ENCODE measurements around the gene IPPK. TPM values are rescaled to one million over a fixed set of nuclear protein-coding genes. Genes with fewer than 3 reads are reported as not detected.

IPPK gene
- total RNA-seq, 5 donors from 2014 or later (not counting 1 experiment from before 2014, with no cell fraction given): 7.5 to 9.6 (median 8.3) TPM

- ATAC-seq (replicated peaks in 1 of 4) (no peak), DNase-seq (no peak)
- Mint-ChIP-seq H3K36me3 (peaks cover 54% of the 10 kb centered on the region), H3K9me3 (no peaks in the 10 kb centered on the region), H3K4me3 (no peak overlapping the region), H3K27ac (no peak overlapping the region), H3K4me1 (no peaks in the 10 kb centered on the region), H3K27me3 (no peaks in the 10 kb centered on the region)
- 96% methylated on average over 23 of the region's 26 CpGs for WGBS (ENCODE audit: insufficient coverage)
- Histone ChIP-seq H3K4me1 (ENCODE audit: control insufficient read depth in 1 of 2, extremely low read depth in 1 of 2, insufficient read depth in 2 of 2, low read length in 2 of 2) (peaks cover 0 to 2% of the 10 kb centered on the region in 2 experiments), H3K9me3 (no peaks in the 10 kb centered on the region), H3K27ac (ENCODE audit: low read length) (no peak overlapping the region), H3K36me3 (ENCODE audit: control insufficient read depth in 2 of 2, extremely low read depth in 1 of 2, insufficient read depth in 1 of 2, low read length in 1 of 2) (peaks cover 24 to 79% of the 10 kb centered on the region in 2 donors), H3K4me3 (ENCODE audit: control insufficient read depth in 1 of 2, extremely low read depth in 1 of 2, low read length in 1 of 2) (no peak overlapping the region), H3K27me3 (replicated peaks in 1 of 2; ENCODE audit: control insufficient read depth in 2 of 2, extremely low read depth in 1 of 2, insufficient read depth in 2 of 2, low read length in 1 of 2) (no peaks in the 10 kb centered on the region)
- CTCF ChIA-PET: no interaction called here
- POLR2A ChIA-PET: no interaction called here
Observed at GRCh38 chr9:92637886-92638620, 31.9 kb downstream of the IPPK start.

GRCh38 chr9:92637326-92637725, 32.6 kb downstream of the IPPK start:
- Mint-ChIP-seq H3K27ac (no peak overlapping the region), H3K4me1 (no peaks in the 10 kb centered on the region), H3K9me3 (no peaks in the 10 kb centered on the region), H3K27me3 (no peaks in the 10 kb centered on the region), H3K36me3 (peaks cover 51% of the 10 kb centered on the region), H3K4me3 (no peak overlapping the region)
- DNase-seq (no peak), ATAC-seq (replicated peaks in 1 of 4) (no peak)
- Histone ChIP-seq H3K9me3 (no peaks in the 10 kb centered on the region), H3K27ac (ENCODE audit: low read length) (no peak overlapping the region), H3K36me3 (ENCODE audit: control insufficient read depth in 2 of 2, extremely low read depth in 1 of 2, insufficient read depth in 1 of 2, low read length in 1 of 2) (peaks cover 27 to 77% of the 10 kb centered on the region in 2 donors), H3K4me3 (ENCODE audit: control insufficient read depth in 1 of 2, extremely low read depth in 1 of 2, low read length in 1 of 2) (no peak overlapping the region), H3K4me1 (ENCODE audit: control insufficient read depth in 1 of 2, extremely low read depth in 1 of 2, insufficient read depth in 2 of 2, low read length in 2 of 2) (peaks cover 0 to 2% of the 10 kb centered on the region in 2 experiments), H3K27me3 (replicated peaks in 1 of 2; ENCODE audit: control insufficient read depth in 2 of 2, extremely low read depth in 1 of 2, insufficient read depth in 2 of 2, low read length in 1 of 2) (no peaks in the 10 kb centered on the region)
- WGBS (ENCODE audit: insufficient coverage): 100% methylated on average over 6 of the region's 7 CpGs
- ChIA-PET CTCF (no interaction called here), POLR2A (no interaction called here)

DNA sequence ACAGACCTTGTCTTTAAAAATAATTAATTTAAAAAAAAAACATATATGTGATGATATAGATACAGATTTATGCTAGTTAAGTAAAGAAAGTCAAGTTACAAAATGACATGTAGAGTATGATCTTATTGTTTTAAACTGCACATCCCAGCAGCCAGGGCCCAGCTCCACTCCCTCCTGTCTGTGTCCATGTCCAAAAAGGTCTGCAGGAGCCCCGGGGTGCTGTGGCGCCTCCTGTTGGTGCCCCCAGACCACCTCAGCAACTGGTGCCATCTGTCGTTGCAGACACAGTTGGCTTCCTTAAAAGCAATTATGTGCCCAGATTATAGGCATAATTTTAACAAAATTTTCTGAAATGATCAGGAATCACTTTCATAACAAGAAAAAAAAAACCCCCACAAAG, 33.3 kb downstream of the IPPK start:
- ChIA-PET POLR2A (no interaction called here), CTCF (no interaction called here)
- no peaks in the 10 kb centered on the region for H3K27me3 ChIP-seq (replicated peaks in 1 of 2; ENCODE audit: control insufficient read depth in 2 of 2, extremely low read depth in 1 of 2, insufficient read depth in 2 of 2, low read length in 1 of 2)
- H3K9me3 Mint-ChIP-seq: no peaks in the 10 kb centered on the region
- no peaks in the 10 kb centered on the region for H3K9me3 ChIP-seq
- H3K4me3 Mint-ChIP-seq: no peak overlapping the region
- H3K4me1 ChIP-seq (ENCODE audit: control insufficient read depth in 1 of 2, extremely low read depth in 1 of 2, insufficient read depth in 2 of 2, low read length in 2 of 2): peaks cover 0 to 2% of the 10 kb centered on the region in 2 experiments
- 94% methylated on average over 2 of the region's 3 CpGs for WGBS (ENCODE audit: insufficient coverage)
- H3K36me3 ChIP-seq (ENCODE audit: control insufficient read depth in 2 of 2, extremely low read depth in 1 of 2, insufficient read depth in 1 of 2, low read length in 1 of 2): peaks cover 31 to 76% of the 10 kb centered on the region in 2 donors
- H3K27ac Mint-ChIP-seq: no peak overlapping the region
- no peak overlapping the region for H3K27ac ChIP-seq (ENCODE audit: low read length)
- DNase-seq: no peak
- no peaks in the 10 kb centered on the region for H3K27me3 Mint-ChIP-seq
- peaks cover 53% of the 10 kb centered on the region for H3K36me3 Mint-ChIP-seq
- ATAC-seq (replicated peaks in 1 of 4): no peak
- no peak overlapping the region for H3K4me3 ChIP-seq (ENCODE audit: control insufficient read depth in 1 of 2, extremely low read depth in 1 of 2, low read length in 1 of 2)
- no peaks in the 10 kb centered on the region for H3K4me1 Mint-ChIP-seq

DNA sequence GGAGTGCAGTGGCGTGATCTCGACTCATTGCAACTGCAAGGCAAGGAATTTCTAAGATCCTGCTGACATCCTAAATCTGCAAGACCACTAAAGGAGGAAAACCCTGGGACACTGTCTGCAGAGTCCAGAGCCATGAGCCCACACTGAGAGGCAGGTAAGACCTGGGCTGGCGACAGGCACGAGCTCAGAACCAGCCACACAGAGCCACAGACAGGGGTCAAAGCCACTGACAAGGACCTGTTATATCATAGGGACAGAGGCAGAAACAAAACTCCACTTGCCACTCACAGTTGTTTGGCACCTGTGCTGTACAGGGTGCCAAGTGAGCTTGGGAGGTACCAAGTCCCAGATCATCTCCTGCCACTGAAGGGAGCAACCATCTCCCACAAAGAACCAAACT, 34.2 kb downstream of the IPPK start:
- H3K4me1 ChIP-seq (ENCODE audit: control insufficient read depth in 1 of 2, extremely low read depth in 1 of 2, insufficient read depth in 2 of 2, low read length in 2 of 2): peaks cover 0 to 2% of the 10 kb centered on the region in 2 experiments
- Mint-ChIP-seq H3K4me3 (no peak overlapping the region), H3K36me3 (peaks cover 50% of the 10 kb centered on the region), H3K9me3 (no peaks in the 10 kb centered on the region), H3K27ac (no peak overlapping the region), H3K27me3 (no peaks in the 10 kb centered on the region), H3K4me1 (no peaks in the 10 kb centered on the region)
- CTCF ChIA-PET: no interaction called here
- H3K4me3 ChIP-seq (ENCODE audit: control insufficient read depth in 1 of 2, extremely low read depth in 1 of 2, low read length in 1 of 2): no peak overlapping the region
- H3K36me3 ChIP-seq (ENCODE audit: control insufficient read depth in 2 of 2, extremely low read depth in 1 of 2, insufficient read depth in 1 of 2, low read length in 1 of 2): peaks cover 28 to 71% of the 10 kb centered on the region in 2 donors
- WGBS (ENCODE audit: insufficient coverage): 87% methylated on average over 3 of the region's 4 CpGs
- no peaks in the 10 kb centered on the region for H3K27me3 ChIP-seq (replicated peaks in 1 of 2; ENCODE audit: control insufficient read depth in 2 of 2, extremely low read depth in 1 of 2, insufficient read depth in 2 of 2, low read length in 1 of 2)
- H3K9me3 ChIP-seq: no peaks in the 10 kb centered on the region
- DNase-seq: no peak
- no peak for ATAC-seq (replicated peaks in 1 of 4)
- H3K27ac ChIP-seq (ENCODE audit: low read length): no peak overlapping the region
- POLR2A ChIA-PET: no interaction called here

- peak in 34 of 35 experiments; percentile 11 to 72 (median 47) for DNase-seq
- no peaks in the 10 kb centered on the region for H3K27me3 Mint-ChIP-seq
- peaks cover 52% of the 10 kb centered on the region for H3K36me3 Mint-ChIP-seq
- no peak overlapping the region for H3K27ac Mint-ChIP-seq
- H3K9me3 Mint-ChIP-seq: no peaks in the 10 kb centered on the region
- 82% methylated on average over 32 of the region's 35 CpGs for WGBS (ENCODE audit: insufficient coverage)
- H3K36me3 ChIP-seq (ENCODE audit: control insufficient read depth in 2 of 2, extremely low read depth in 1 of 2, insufficient read depth in 1 of 2, low read length in 1 of 2): peaks cover 28 to 65% of the 10 kb centered on the region in 2 donors
- H3K9me3 ChIP-seq: no peaks in the 10 kb centered on the region
- CTCF ChIA-PET: interaction anchor here (2.2 kb wide), 2 partner anchors 495 kb away, joined by 9 to 10 read pairs; no protein-coding TSS in a partner anchor
- no peak overlapping the region for H3K4me3 Mint-ChIP-seq
- no peak overlapping the region for H3K4me3 ChIP-seq (ENCODE audit: control insufficient read depth in 1 of 2, extremely low read depth in 1 of 2, low read length in 1 of 2)
- H3K27ac ChIP-seq (ENCODE audit: low read length): no peak overlapping the region
- H3K4me1 Mint-ChIP-seq: no peaks in the 10 kb centered on the region
- peaks cover 0 to 2% of the 10 kb centered on the region in 2 experiments for H3K4me1 ChIP-seq (ENCODE audit: control insufficient read depth in 1 of 2, extremely low read depth in 1 of 2, insufficient read depth in 2 of 2, low read length in 2 of 2)
- no peaks in the 10 kb centered on the region for H3K27me3 ChIP-seq (replicated peaks in 1 of 2; ENCODE audit: control insufficient read depth in 2 of 2, extremely low read depth in 1 of 2, insufficient read depth in 2 of 2, low read length in 1 of 2)
- peak; percentile 48 to 65 (median 53) for ATAC-seq (replicated peaks in 1 of 4)
- POLR2A ChIA-PET: no interaction called here
Observed at GRCh38 chr9:92634712-92635605, 35.0 kb downstream of the IPPK start.

- ATAC-seq (replicated peaks in 1 of 4) (no peak), DNase-seq (no peak)
- Mint-ChIP-seq H3K27ac (no peak overlapping the region), H3K4me3 (no peak overlapping the region), H3K4me1 (no peaks in the 10 kb centered on the region), H3K27me3 (no peaks in the 10 kb centered on the region), H3K36me3 (peaks cover 60% of the 10 kb centered on the region), H3K9me3 (no peaks in the 10 kb centered on the region)
- CTCF ChIA-PET: interaction anchor here (0.6 to 2.2 kb wide), 5 partner anchors 17 to 494 kb away, joined by 3 to 10 read pairs (median 5); no protein-coding TSS in a partner anchor
- peaks cover 28 to 62% of the 10 kb centered on the region in 2 donors for H3K36me3 ChIP-seq (ENCODE audit: control insufficient read depth in 2 of 2, extremely low read depth in 1 of 2, insufficient read depth in 1 of 2, low read length in 1 of 2)
- H3K27me3 ChIP-seq (replicated peaks in 1 of 2; ENCODE audit: control insufficient read depth in 2 of 2, extremely low read depth in 1 of 2, insufficient read depth in 2 of 2, low read length in 1 of 2): no peaks in the 10 kb centered on the region
- peaks cover 0 to 2% of the 10 kb centered on the region in 2 experiments for H3K4me1 ChIP-seq (ENCODE audit: control insufficient read depth in 1 of 2, extremely low read depth in 1 of 2, insufficient read depth in 2 of 2, low read length in 2 of 2)
- POLR2A ChIA-PET: no interaction called here
- H3K4me3 ChIP-seq (ENCODE audit: control insufficient read depth in 1 of 2, extremely low read depth in 1 of 2, low read length in 1 of 2): no peak overlapping the region
- no peak overlapping the region for H3K27ac ChIP-seq (ENCODE audit: low read length)
- no peaks in the 10 kb centered on the region for H3K9me3 ChIP-seq
- 100% methylated on average over 4 of the region's 9 CpGs for WGBS (ENCODE audit: insufficient coverage)
Observed at GRCh38 chr9:92633614-92634278, 36.2 kb downstream of the IPPK start.
